ENCODE results near the gene SP6. TPM values are rescaled to one million over a fixed set of nuclear protein-coding genes. Genes with fewer than 3 reads are reported as not detected.

SP6 gene
- total RNA-seq, 2 experiments from 2014 or later, result 0.10 to 0.19 TPM

GRCh38 chr17:47889734-47890529 is 39.0 kb upstream of the SP6 start:
- H3K4me3 Mint-ChIP-seq, result no peak overlapping the region
- peaks cover 24% of the 10 kb centered on the region for H3K4me1 Mint-ChIP-seq (ENCODE audit: low read depth)
- CTCF ChIA-PET, result interaction anchor here (0.6 to 15.6 kb wide), 22 partner anchors 9 to 87 kb away, joined by 3 to 460 read pairs (median 4); partner anchors contain the start of genes CDK5RAP3, OSBPL7, SCRN2 and SP6
- DNase-seq, result peak; percentile 97
- intact Hi-C loops (cut with micrococcal nuclease), result loop anchor here (1.0 kb wide), 2 partner anchors 43 to 47 kb away; no protein-coding TSS in a partner anchor
- H3K36me3 Mint-ChIP-seq (ENCODE audit: low read depth), result no peaks in the 10 kb centered on the region
- no peak overlapping the region for H3K27ac Mint-ChIP-seq
- no peaks in the 10 kb centered on the region for H3K9me3 Mint-ChIP-seq
- no peaks in the 10 kb centered on the region for H3K27me3 Mint-ChIP-seq (ENCODE audit: low read depth)

- CTCF ChIA-PET, result interaction anchor here (2.0 to 15.6 kb wide), 3 partner anchors 42 to 83 kb away, joined by 4 to 460 read pairs (median 16); partner anchors contain the start of genes CDK5RAP3, SCRN2 and SP6
- H3K4me3 Mint-ChIP-seq, result no peak overlapping the region
- peaks cover 28% of the 10 kb centered on the region for H3K4me1 Mint-ChIP-seq (ENCODE audit: low read depth)
- intact Hi-C loops (cut with micrococcal nuclease), result no loop called here
- no peaks in the 10 kb centered on the region for H3K36me3 Mint-ChIP-seq (ENCODE audit: low read depth)
- H3K27me3 Mint-ChIP-seq (ENCODE audit: low read depth), result no peaks in the 10 kb centered on the region
- no peak for DNase-seq
- H3K9me3 Mint-ChIP-seq, result no peaks in the 10 kb centered on the region
- no peak overlapping the region for H3K27ac Mint-ChIP-seq
Observed at GRCh38 chr17:47888293-47888692, 37.3 kb upstream of the SP6 start.

- DNase-seq, result no peak
- intact Hi-C loops (cut with micrococcal nuclease), result no loop called here
- H3K9me3 Mint-ChIP-seq, result no peaks in the 10 kb centered on the region
- no peaks in the 10 kb centered on the region for H3K27me3 Mint-ChIP-seq (ENCODE audit: low read depth)
- H3K36me3 Mint-ChIP-seq (ENCODE audit: low read depth), result no peaks in the 10 kb centered on the region
- H3K27ac Mint-ChIP-seq, result no peak overlapping the region
- CTCF ChIA-PET, result interaction anchor here (1.1 to 15.6 kb wide), 8 partner anchors 10 to 65 kb away, joined by 3 to 460 read pairs (median 6); partner anchors contain the start of genes SCRN2, SP2 and SP6
- no peak overlapping the region for H3K4me3 Mint-ChIP-seq
- H3K4me1 Mint-ChIP-seq (ENCODE audit: low read depth), result peaks cover 34% of the 10 kb centered on the region
Observed at GRCh38 chr17:47884905-47885730, 34.2 kb upstream of the SP6 start.

- Mint-ChIP-seq H3K36me3 (ENCODE audit: low read depth) (no peaks in the 10 kb centered on the region), H3K27ac (no peak overlapping the region), H3K9me3 (no peaks in the 10 kb centered on the region), H3K4me3 (no peak overlapping the region), H3K4me1 (ENCODE audit: low read depth) (peaks cover 34% of the 10 kb centered on the region), H3K27me3 (ENCODE audit: low read depth) (no peaks in the 10 kb centered on the region)
- DNase-seq, result no peak
- intact Hi-C loops (cut with micrococcal nuclease), result no loop called here
- CTCF ChIA-PET, result interaction anchor here (1.2 to 15.6 kb wide), 6 partner anchors 14 to 66 kb away, joined by 3 to 460 read pairs (median 8); partner anchors contain the start of genes SCRN2 and SP6
Observed at GRCh38 chr17:47884427-47884740, 33.4 kb upstream of the SP6 start.

DNA sequence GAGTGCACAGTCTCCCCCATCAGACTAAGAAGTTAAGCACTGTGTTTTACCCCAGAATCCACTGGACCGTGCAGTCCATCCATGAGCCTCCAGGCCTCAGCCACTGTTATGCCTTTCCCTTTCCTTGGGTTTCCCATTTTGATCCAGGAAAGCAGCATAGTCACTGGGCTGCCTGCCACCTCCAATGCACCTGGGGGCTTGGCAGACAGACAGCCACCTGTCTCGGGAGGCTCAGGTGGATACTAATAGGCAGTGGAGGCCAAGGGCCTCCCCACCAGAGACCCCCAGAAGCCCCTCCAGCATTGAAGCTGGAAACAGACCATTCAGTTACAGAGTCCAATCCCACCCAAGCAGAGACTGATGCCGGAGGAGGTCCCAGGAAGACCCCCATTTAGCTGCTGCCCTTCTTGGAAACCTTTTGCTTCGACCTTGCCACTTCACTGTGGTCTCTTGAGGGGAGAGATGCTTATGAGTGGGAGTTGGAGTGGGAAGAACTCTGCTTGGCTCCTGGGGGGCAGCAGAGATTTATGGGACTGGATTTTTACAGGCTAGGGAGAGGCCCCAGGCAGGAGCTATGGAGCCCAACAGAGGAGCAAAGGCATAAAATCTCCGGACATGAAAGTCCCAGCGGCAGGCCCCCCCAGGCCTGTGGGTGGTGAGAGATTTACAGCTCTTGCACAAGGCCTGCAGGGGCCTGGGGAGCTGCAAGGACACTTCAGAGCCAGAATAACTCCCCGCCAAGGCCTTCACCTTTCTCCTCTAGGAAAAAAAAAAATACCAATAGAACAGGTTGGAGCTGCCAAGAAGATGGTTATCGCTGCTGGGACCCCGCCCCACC is 32.8 kb upstream of the SP6 start:
- intact Hi-C loops (cut with micrococcal nuclease), result no loop called here
- H3K9me3 Mint-ChIP-seq, result no peaks in the 10 kb centered on the region
- no peaks in the 10 kb centered on the region for H3K36me3 Mint-ChIP-seq (ENCODE audit: low read depth)
- CTCF ChIA-PET, result interaction anchor here (1.8 to 15.6 kb wide), 3 partner anchors 19 to 37 kb away, joined by 5 to 460 read pairs (median 11); partner anchors contain the start of genes SCRN2 and SP6
- H3K27me3 Mint-ChIP-seq (ENCODE audit: low read depth), result peaks cover 3% of the 10 kb centered on the region
- H3K4me3 Mint-ChIP-seq, result no peak overlapping the region
- H3K27ac Mint-ChIP-seq, result no peak overlapping the region
- H3K4me1 Mint-ChIP-seq (ENCODE audit: low read depth), result peaks cover 38% of the 10 kb centered on the region
- no peak for DNase-seq

DNA sequence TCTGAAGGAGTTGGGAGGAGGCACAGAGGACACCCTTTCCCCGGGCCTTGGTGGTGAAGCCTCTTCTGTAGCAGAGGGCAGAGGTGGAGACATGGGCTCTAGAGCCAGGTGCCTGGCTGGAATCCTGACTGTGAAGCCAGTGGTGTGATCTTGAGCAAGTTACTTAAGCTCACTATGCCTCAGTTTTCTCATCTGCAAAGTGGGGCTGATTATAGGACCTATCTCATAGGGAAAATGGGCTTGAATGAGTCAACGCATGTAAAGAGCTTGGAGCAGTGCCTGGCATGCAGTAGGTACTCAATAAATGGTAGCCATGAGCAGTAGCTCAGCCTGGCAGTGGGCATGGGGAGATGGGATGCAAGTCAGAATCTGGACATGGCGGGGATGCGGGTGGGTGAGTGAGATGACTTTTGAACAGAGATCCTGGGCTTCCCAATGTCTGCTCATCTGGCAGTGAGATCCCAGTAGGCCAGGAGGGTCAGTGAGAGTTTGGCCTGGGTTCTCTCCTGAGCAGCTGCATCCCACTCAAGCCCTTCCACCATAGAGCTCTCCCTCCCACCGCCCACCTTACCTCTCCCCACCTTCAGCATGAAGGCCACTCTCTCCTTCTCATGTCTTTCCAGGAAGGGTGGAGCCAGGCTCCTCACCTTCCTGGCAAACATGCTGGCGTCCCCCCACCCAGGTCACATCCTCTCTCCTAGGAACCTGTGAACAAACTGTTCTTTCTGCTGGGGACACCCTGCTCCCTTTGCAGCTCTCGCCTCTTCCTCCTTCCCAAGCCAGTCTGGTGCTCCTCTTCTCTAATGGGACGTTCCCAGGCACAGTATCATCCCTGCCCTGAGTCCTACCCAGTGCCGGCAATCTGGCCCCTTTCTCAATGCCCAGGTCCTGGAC is 32.0 kb upstream of the SP6 start:
- H3K27ac Mint-ChIP-seq, result no peak overlapping the region

DNA sequence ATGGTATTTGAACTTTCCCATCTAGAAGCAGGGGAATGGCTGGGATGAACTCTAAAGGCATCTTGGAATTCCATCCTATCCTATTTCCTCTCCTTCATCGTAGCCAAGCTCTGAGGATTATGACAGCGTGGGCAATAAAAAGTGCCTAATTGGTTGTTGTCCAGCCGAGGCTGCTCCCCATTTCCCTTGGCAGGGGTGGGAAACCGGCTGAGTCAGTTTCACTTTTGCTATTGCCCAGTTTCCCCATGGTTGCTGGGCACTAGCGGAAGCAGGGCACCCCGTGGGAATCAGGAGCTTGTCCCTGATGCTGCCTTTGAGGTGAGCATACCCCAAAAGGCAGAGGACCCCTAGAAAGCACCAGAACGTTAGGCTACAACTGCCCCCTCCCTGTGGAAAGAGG is 31.3 kb upstream of the SP6 start:
- H3K4me1 Mint-ChIP-seq (ENCODE audit: low read depth), result peaks cover 39% of the 10 kb centered on the region
- no peaks in the 10 kb centered on the region for H3K36me3 Mint-ChIP-seq (ENCODE audit: low read depth)
- no peaks in the 10 kb centered on the region for H3K9me3 Mint-ChIP-seq
- H3K27ac Mint-ChIP-seq, result no peak overlapping the region
- H3K27me3 Mint-ChIP-seq (ENCODE audit: low read depth), result peaks cover 5% of the 10 kb centered on the region
- intact Hi-C loops (cut with micrococcal nuclease), result no loop called here
- H3K4me3 Mint-ChIP-seq, result no peak overlapping the region
- no peak for DNase-seq
- CTCF ChIA-PET, result interaction anchor here (15.6 kb wide), 1 partner anchor 36 kb away, joined by 460 read pairs; the partner anchor contains the start of genes SCRN2 and SP6

More for the DNA sequence above, 32.0 kb upstream of the SP6 start:
- H3K9me3 Mint-ChIP-seq, result no peaks in the 10 kb centered on the region
- H3K36me3 Mint-ChIP-seq (ENCODE audit: low read depth), result no peaks in the 10 kb centered on the region
- peaks cover 5% of the 10 kb centered on the region for H3K27me3 Mint-ChIP-seq (ENCODE audit: low read depth)
- CTCF ChIA-PET, result interaction anchor here (0.8 to 15.6 kb wide), 2 partner anchors 10 to 36 kb away, joined by 3 to 460 read pairs; partner anchors contain the start of genes SCRN2 and SP6
- peaks cover 39% of the 10 kb centered on the region for H3K4me1 Mint-ChIP-seq (ENCODE audit: low read depth)
- DNase-seq, result no peak
- H3K4me3 Mint-ChIP-seq, result no peak overlapping the region
- intact Hi-C loops (cut with micrococcal nuclease), result no loop called here

DNA sequence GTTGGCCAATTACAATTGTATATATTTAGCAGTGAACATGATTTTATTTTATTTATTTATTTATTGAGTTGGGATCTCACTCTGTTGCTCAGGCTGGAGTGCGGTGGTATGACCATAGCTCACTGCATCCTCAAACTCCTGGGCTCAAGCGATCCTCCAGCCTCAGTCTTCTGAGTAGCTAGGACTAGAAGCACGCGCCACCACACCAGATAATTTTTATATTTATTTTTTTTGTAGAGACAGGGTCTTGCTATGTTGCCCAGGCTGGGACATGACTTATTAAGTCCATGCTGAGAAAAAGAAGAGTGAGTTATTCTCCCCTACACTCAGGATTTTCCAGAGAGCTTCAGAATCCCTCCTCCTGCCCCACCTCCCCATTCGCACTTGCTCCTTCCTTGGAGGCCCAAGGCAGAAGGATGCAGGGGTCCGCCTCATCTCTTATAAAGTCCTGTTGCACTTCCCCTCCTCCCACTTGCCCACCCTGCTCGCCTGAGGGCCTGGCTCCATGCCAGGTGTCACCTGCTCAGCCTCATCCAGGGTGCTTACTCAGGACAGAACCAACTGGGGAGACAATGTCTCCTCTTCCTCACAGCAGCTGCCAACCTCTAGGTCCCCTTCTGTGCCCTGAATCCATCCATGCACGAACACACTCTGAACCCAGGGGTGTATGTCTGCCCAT is 29.0 kb upstream of the SP6 start:
- H3K36me3 Mint-ChIP-seq (ENCODE audit: low read depth), result no peaks in the 10 kb centered on the region
- H3K27ac Mint-ChIP-seq, result no peak overlapping the region
- no peak for DNase-seq
- no peaks in the 10 kb centered on the region for H3K9me3 Mint-ChIP-seq
- peaks cover 11% of the 10 kb centered on the region for H3K27me3 Mint-ChIP-seq (ENCODE audit: low read depth)
- CTCF ChIA-PET, result interaction anchor here (0.7 to 1.6 kb wide), 4 partner anchors 11 to 38 kb away, joined by 3 to 12 read pairs (median 4); partner anchors contain the start of gene SCRN2
- no peak overlapping the region for H3K4me3 Mint-ChIP-seq
- peaks cover 26% of the 10 kb centered on the region for H3K4me1 Mint-ChIP-seq (ENCODE audit: low read depth)
- intact Hi-C loops (cut with micrococcal nuclease), result no loop called here

DNA sequence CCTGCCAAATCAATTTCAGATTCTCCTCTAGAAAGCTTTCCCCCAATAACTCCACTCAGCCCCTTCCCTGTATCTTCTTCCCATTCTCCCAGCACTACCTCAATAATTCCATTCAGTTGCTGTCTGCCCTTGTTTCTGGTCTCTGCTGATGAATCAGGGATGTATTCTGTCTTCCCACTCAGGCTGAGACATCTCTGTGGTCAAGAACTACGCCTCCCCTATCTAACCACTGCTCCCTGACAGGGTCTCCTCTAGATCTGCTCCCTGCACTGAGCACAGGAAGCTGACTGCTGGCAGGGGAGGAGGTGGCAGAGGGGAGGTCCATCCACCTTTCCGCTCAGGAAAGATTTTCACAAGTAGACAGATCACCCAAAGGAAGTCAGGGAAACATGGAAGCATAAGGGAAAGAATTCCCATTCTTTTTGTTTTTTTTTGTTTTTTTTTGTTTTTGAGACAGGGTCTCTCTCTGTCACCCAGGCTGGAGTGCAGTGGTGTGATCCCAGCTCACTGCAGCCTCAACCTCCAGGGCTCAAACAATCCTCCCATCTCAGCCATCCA is 28.1 kb upstream of the SP6 start:
- H3K4me3 Mint-ChIP-seq, result no peak overlapping the region
- intact Hi-C loops (cut with micrococcal nuclease), result no loop called here
- H3K9me3 Mint-ChIP-seq, result no peaks in the 10 kb centered on the region
- CTCF ChIA-PET, result interaction anchor here (0.7 to 1.6 kb wide), 4 partner anchors 12 to 37 kb away, joined by 3 to 12 read pairs (median 4); partner anchors contain the start of gene SCRN2
- DNase-seq, result no peak
- H3K27ac Mint-ChIP-seq, result no peak overlapping the region
- peaks cover 19% of the 10 kb centered on the region for H3K4me1 Mint-ChIP-seq (ENCODE audit: low read depth)
- no peaks in the 10 kb centered on the region for H3K36me3 Mint-ChIP-seq (ENCODE audit: low read depth)
- peaks cover 14% of the 10 kb centered on the region for H3K27me3 Mint-ChIP-seq (ENCODE audit: low read depth)

GRCh38 chr17:47878203-47879027 is 27.5 kb upstream of the SP6 start:
- peaks cover 21% of the 10 kb centered on the region for H3K27me3 Mint-ChIP-seq (ENCODE audit: low read depth)
- no peak overlapping the region for H3K27ac Mint-ChIP-seq
- CTCF ChIA-PET, result no interaction called here
- no peaks in the 10 kb centered on the region for H3K36me3 Mint-ChIP-seq (ENCODE audit: low read depth)
- intact Hi-C loops (cut with micrococcal nuclease), result no loop called here
- H3K9me3 Mint-ChIP-seq, result no peaks in the 10 kb centered on the region
- no peak overlapping the region for H3K4me3 Mint-ChIP-seq
- peaks cover 12% of the 10 kb centered on the region for H3K4me1 Mint-ChIP-seq (ENCODE audit: low read depth)
- DNase-seq, result no peak
